Uterus (tissue), 2 donors: ENCODE measurements around the gene CDC123.
"Not testable (repeated sequence)": the region's sequence is repeated elsewhere in the genome, so short reads cannot be mapped to it uniquely, and the experiment has no call there.

Experiments used
- CTCF ChIP-seq, 4 experiments: fragments of 200-600 bp in 2 of 4; fragments of 450-650 bp in 2 of 4; sonication (generic) in 2 of 4; IDR thresholded peaks; one replicate each; pipeline ENCODE4 v1.5.1; 2016 to 2019; ENCODE audit warnings: antibody characterized with exemption in 4 of 4, mild to moderate bottlenecking in 2 of 4, moderate library complexity in 1 of 4
- POLR2A ChIP-seq, 2 donors: fragments of 450-650 bp; IDR thresholded peaks; one replicate each; pipeline ENCODE4 v1.6.1; 2016; ENCODE audit warnings: antibody characterized with exemption in 2 of 2, mild to moderate bottlenecking in 1 of 2, moderate library complexity in 1 of 2

- not testable (repeated sequence) for TF ChIP-seq CTCF, POLR2A (IDR thresholded peaks at IDR 0.05)
Measured at GRCh38 chr10:12250702-12251101, 54.7 kb downstream of the CDC123 start.
